HepG2 (cell line): ENCODE data around the gene RPLP2. TPM values are rescaled to one million over a fixed set of nuclear protein-coding genes. Genes with fewer than 3 reads are reported as not detected.
A peak's percentile ranks its signal among the peaks of the same experiment; 100 is the strongest.

Experiments used
- ATM ChIP-seq: fragments of 450-650 bp; IDR thresholded peaks from 2 replicates; pipeline ENCODE4 v1.7.1; 2017; ENCODE audit warnings: mild to moderate bottlenecking, borderline replicate concordance
- HOXA9 ChIP-seq: sonication (generic); formaldehyde crosslinking; IDR thresholded peaks from 2 replicates; pipeline ENCODE4 v1.8.1; 2022; ENCODE audit warnings: missing genetic modification reagents, mild to moderate bottlenecking, moderate library complexity, borderline replicate concordance
- KMT2A ChIP-seq: sonication (generic); formaldehyde crosslinking; IDR thresholded peaks from 2 replicates; pipeline ENCODE4 v1.4.0; 2020; ENCODE audit warnings: missing genetic modification reagents
- MATR3 ChIP-seq: sonication (generic); formaldehyde crosslinking; IDR thresholded peaks from 2 replicates; pipeline ENCODE4 v1.4.0; 2020; ENCODE audit warnings: missing genetic modification reagents
- TAF1 ChIP-seq: sonication (generic); formaldehyde crosslinking; IDR thresholded peaks from 2 replicates; pipeline ENCODE4 v1.4.0; 2020; ENCODE audit warnings: missing genetic modification reagents
- TFAP4 ChIP-seq: sonication (generic); IDR thresholded peaks from 2 replicates; pipeline ENCODE4 v1.6.1; 2016; ENCODE audit warnings: low read depth, borderline replicate concordance
- TFE3 ChIP-seq: IDR thresholded peaks from 2 replicates; pipeline ENCODE4 v1.6.1; 2016
- XBP1 ChIP-seq: sonication (generic); formaldehyde crosslinking; IDR thresholded peaks from 2 replicates; pipeline ENCODE4 v1.5.0; 2020; ENCODE audit warnings: missing genetic modification reagents
- ZBTB3 ChIP-seq: sonication (generic); formaldehyde crosslinking; IDR thresholded peaks from 2 replicates; pipeline ENCODE4 v1.4.0; 2020; ENCODE audit warnings: low read depth, mild to moderate bottlenecking, moderate library complexity, missing genetic modification reagents, borderline replicate concordance
- ZNF12 ChIP-seq: sonication (generic); formaldehyde crosslinking; IDR thresholded peaks from 2 replicates; pipeline ENCODE4 v1.5.0; 2020; ENCODE audit warnings: missing genetic modification reagents
- ZNF138 ChIP-seq: sonication (generic); formaldehyde crosslinking; IDR thresholded peaks from 2 replicates; pipeline ENCODE4 v1.5.0; 2020; ENCODE audit warnings: mild to moderate bottlenecking, low read depth, missing genetic modification reagents
- ZNF292 ChIP-seq: sonication (generic); formaldehyde crosslinking; IDR thresholded peaks from 2 replicates; pipeline ENCODE4 v1.8.1; 2022; ENCODE audit warnings: mild to moderate bottlenecking, low read depth, missing genetic modification reagents, borderline replicate concordance
- ZNF317 ChIP-seq: sonication (generic); formaldehyde crosslinking; IDR thresholded peaks from 2 replicates; pipeline ENCODE4 v1.5.0; 2020; ENCODE audit warnings: mild to moderate bottlenecking, missing genetic modification reagents
- ZNF331 ChIP-seq: sonication (generic); formaldehyde crosslinking; IDR thresholded peaks from 2 replicates; pipeline ENCODE4 v1.4.0; 2020; ENCODE audit warnings: missing genetic modification reagents
- ZNF333 ChIP-seq: sonication (generic); formaldehyde crosslinking; IDR thresholded peaks from 2 replicates; pipeline ENCODE4 v1.4.0; 2020; ENCODE audit warnings: mild to moderate bottlenecking, missing genetic modification reagents, borderline replicate concordance
- ZNF34 ChIP-seq: sonication (generic); formaldehyde crosslinking; IDR thresholded peaks from 2 replicates; pipeline ENCODE4 v1.4.0; 2020; ENCODE audit warnings: mild to moderate bottlenecking, missing genetic modification reagents, borderline replicate concordance
- ZNF512B ChIP-seq: sonication (generic); formaldehyde crosslinking; IDR thresholded peaks from 2 replicates; pipeline ENCODE4 v1.5.1; 2020; ENCODE audit warnings: missing genetic modification reagents, mild to moderate bottlenecking, borderline replicate concordance
- ZNF598 ChIP-seq: sonication (generic); formaldehyde crosslinking; IDR thresholded peaks from 2 replicates; pipeline ENCODE4 v1.5.1; 2020; ENCODE audit warnings: mild to moderate bottlenecking, missing genetic modification reagents, borderline replicate concordance
- ZNF616 ChIP-seq: sonication (generic); formaldehyde crosslinking; IDR thresholded peaks from 2 replicates; pipeline ENCODE4 v1.5.0; 2020; ENCODE audit warnings: low read depth, mild to moderate bottlenecking, missing genetic modification reagents
- ZNF724P ChIP-seq: sonication (generic); formaldehyde crosslinking; IDR thresholded peaks from 2 replicates; pipeline ENCODE4 v1.8.0; 2022; ENCODE audit warnings: missing genetic modification reagents, borderline replicate concordance
- ZNF746 ChIP-seq: sonication (generic); formaldehyde crosslinking; IDR thresholded peaks from 2 replicates; pipeline ENCODE4 v1.8.0; 2022; ENCODE audit warnings: mild to moderate bottlenecking, missing genetic modification reagents
- ZNF777 ChIP-seq: sonication (generic); formaldehyde crosslinking; IDR thresholded peaks from 2 replicates; pipeline ENCODE4 v1.4.0; 2020; ENCODE audit warnings: missing genetic modification reagents
- ZNF780A ChIP-seq: sonication (generic); formaldehyde crosslinking; IDR thresholded peaks from 2 replicates; pipeline ENCODE4 v1.8.0; 2022; ENCODE audit warnings: mild to moderate bottlenecking, missing genetic modification reagents, moderate library complexity
- ZNF788 ChIP-seq: sonication (generic); formaldehyde crosslinking; IDR thresholded peaks from 2 replicates; pipeline ENCODE4 v1.5.0; 2020; ENCODE audit warnings: mild to moderate bottlenecking, missing genetic modification reagents, borderline replicate concordance
- polyA plus RNA-seq, 8 experiments: library from polyadenylated mRNA; depleted of rRNA in 3 of 8; stranded (reverse) in 7 of 8; unstranded in 1 of 8; fragments of >200 nt; fragmentation: Illumina TruSeq in 4 of 8; extraction: Trizol in 4 of 8; gene quantifications; 2 replicates each; pipeline versions ENCODE4 v1.2.1 to v1.2.3, GENCODE V29; 2011 to 2016; ENCODE audit warnings: low read depth in 4 of 8, missing spikeins in 1 of 8, mixed read lengths in 1 of 8; ENCODE audit not compliant: insufficient read depth in 1 of 8
- total RNA-seq, 5 experiments: library from RNA; depleted of rRNA; stranded (reverse); fragments of >200 nt; fragmentation: Illumina TruSeq; extraction: Trizol; gene quantifications; 2 replicates each; pipeline ENCODE4 v1.2.3, GENCODE V29; 2016; ENCODE audit warnings: low read depth in 1 of 5

The RPLP2 gene
- total and polyA plus RNA-seq, 2 of the 13 experiments (the other 11 are each of a cell fraction or from before 2014, with no cell fraction given): 978 to 2,106 TPM

GRCh38 chr11:838441-839279 lies 28.9 kb downstream of the RPLP2 start (continued):
- TF ChIP-seq ZNF512B (CRISPR knock-in tag) (0 out of 2 replicates have a peak, but pooled peaks have one; percentile 77), TFAP4 (peak; percentile 76; the same call in 1 of the 2 replicates), ZNF746 (peak; percentile 54; the same call in 1 of the 2 replicates), ZNF777 (peak; percentile 60; the same call in 1 of the 2 replicates), ZNF780A (CRISPR knock-in tag) (no peak), ZNF317 (CRISPR knock-in tag) (no peak), ZNF331 (CRISPR knock-in tag) (peak; percentile 88), ZNF616 (0 out of 2 replicates have a peak, but pooled peaks have one; percentile 56), ZNF12 (CRISPR knock-in tag) (0 out of 2 replicates have a peak, but pooled peaks have one; percentile 9), TAF1 (CRISPR knock-in tag) (no peak), ZNF34 (CRISPR knock-in tag) (0 out of 2 replicates have a peak, but pooled peaks have one; percentile 34), ZNF138 (CRISPR knock-in tag) (no peak), ATM (no peak), ZNF788 (CRISPR knock-in tag) (peak; percentile 87; the same call in 1 of the 2 replicates), TFE3 (peak; percentile 55; the same call in 1 of the 2 replicates), XBP1 (CRISPR knock-in tag) (no peak), ZNF333 (CRISPR knock-in tag) (no peak), ZNF598 (CRISPR knock-in tag) (no peak), ZNF292 (no peak), ZNF724P (no peak), HOXA9 (CRISPR knock-in tag) (0 out of 2 replicates have a peak, but pooled peaks have one; percentile 37), ZBTB3 (CRISPR knock-in tag) (no peak), MATR3 (CRISPR knock-in tag) (no peak), KMT2A (CRISPR knock-in tag) (peak; percentile 55; the same call in 1 of the 2 replicates)
